GM12801 (cell line): Measurements from ENCODE around the gene NAT8L.

Experiments
- CTCF ChIP-seq: IDR thresholded peaks from one replicate; pipeline ENCODE4 v1.5.1; 2011; ENCODE audit warnings: control low read depth; ENCODE audit not compliant: insufficient read length; ENCODE audit errors: extremely low read depth

NAT8L gene, protein sequence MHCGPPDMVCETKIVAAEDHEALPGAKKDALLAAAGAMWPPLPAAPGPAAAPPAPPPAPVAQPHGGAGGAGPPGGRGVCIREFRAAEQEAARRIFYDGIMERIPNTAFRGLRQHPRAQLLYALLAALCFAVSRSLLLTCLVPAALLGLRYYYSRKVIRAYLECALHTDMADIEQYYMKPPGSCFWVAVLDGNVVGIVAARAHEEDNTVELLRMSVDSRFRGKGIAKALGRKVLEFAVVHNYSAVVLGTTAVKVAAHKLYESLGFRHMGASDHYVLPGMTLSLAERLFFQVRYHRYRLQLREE

DNA sequence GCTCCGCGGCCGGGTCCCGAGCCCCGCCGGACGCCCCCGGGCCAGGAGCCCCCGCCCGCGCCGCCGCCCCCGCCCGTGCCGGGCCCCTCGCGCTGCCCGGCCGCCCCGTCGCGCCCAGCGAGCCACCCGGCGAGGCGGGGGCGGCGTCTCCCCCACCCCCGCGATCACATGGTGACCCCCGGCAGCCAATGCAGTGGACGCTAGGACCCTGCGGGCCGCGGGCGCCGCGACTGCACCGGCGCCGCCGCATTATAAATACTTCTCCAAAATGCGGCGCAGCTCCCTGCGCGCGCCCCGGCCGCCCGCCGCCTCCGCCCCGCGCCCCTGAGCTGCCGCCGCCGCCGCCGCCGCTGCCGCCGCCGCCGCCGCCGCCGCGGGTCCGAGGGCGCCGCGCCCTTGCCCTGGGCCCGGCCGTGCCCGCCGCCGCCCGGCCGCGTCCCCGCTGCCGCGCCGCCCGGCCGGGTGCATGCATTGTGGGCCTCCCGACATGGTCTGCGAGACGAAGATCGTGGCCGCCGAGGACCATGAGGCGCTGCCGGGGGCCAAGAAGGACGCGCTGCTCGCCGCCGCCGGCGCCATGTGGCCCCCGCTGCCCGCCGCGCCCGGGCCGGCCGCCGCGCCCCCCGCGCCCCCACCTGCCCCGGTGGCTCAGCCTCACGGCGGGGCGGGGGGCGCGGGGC lies at the start of gene NAT8L:
NAT8L (plus strand) TSS at position 282 of the 680 bp plus-strand sequence; CDS start at position 467, 185 bp downstream.
- TF ChIP-seq CTCF, result no peak

- TF ChIP-seq CTCF, result no peak
These were observed 49.4 kb upstream of the NAT8L start for GRCh38 chr4:2009651-2010233.

DNA sequence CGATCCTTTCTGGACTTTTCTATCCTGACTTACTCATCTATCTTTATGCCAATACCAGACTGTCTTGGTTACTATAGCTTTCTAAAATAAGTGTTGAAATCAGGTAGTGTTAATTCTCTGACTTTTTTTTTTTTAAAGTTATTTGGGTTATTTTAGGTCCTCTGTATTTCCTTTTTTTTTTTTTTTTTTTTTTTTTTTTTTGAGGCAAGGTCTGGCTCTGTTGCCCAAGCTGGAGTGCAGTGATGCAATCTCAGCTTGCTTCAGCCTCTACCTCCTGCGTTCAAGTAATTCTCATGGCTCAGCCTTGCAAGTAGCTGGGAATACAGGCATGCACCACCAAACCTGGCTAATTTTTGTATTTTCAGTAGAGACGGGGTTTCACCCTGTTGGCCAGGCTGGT lies 47.5 kb upstream of the NAT8L start:
- no peak for TF ChIP-seq CTCF

- no peak for TF ChIP-seq CTCF
These were observed 44.1 kb upstream of the NAT8L start for GRCh38 chr4:2015008-2015407.

GRCh38 chr4:2024683-2025082 lies 34.4 kb upstream of the NAT8L start:
- no peak for TF ChIP-seq CTCF

DNA sequence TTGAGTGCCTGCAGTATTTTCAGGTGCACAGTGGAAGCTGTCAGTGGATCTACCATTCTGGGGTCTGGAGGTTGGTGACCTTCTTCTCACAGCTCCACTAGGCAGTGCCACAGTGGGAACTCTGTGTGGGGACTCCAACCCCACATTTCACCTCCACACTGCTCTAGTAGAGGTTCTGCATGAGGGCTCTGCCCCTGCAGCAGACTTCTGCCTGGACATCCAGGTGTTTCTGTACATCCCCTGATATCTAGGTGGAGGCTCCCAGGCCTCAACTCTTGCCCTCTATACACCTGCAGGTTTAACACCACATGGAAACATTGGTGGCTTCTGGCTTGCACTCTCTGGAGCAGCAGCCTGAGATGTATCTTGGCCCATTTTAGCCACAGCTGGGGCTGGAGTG lies 33.3 kb upstream of the NAT8L start:
- no peak for TF ChIP-seq CTCF

DNA sequence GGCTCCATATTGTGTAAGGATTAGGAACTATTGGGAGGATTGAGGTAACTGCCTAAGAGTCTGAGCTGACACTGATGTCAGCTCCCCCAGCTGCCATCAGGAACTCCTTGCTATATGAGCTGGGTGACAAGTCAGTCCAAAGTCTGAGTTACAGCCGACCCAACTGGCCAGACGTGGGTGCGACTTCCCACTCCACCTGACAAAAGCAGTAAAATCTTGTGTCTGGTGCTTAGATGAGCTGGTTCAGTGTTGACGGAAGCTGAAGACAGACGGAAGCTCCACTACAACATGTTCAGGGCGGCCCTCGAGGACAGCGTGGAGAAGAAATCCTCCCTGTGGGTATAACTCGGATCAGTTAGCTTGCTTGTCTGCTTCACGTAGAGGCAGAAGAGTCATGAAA lies 22.8 kb upstream of the NAT8L start:
- TF ChIP-seq CTCF, result no peak
